GM12801 (cell line): ENCODE measurements around the gene ULK1.

Experiments used
- CTCF ChIP-seq: IDR thresholded peaks from one replicate; pipeline ENCODE4 v1.5.1; 2011; ENCODE audit warnings: control low read depth; ENCODE audit not compliant: insufficient read length; ENCODE audit errors: extremely low read depth

Gene ULK1

GRCh38 chr12:131900397-131900796 is 6.0 kb downstream of the ULK1 start:
- TF ChIP-seq CTCF, result no peak

GRCh38 chr12:131901431-131902331 is 7.3 kb downstream of the ULK1 start:
- no peak for TF ChIP-seq CTCF

- TF ChIP-seq CTCF, result no peak
Measured at GRCh38 chr12:131902332-131903241, 8.2 kb downstream of the ULK1 start.

GRCh38 chr12:131903270-131904255 is 9.1 kb downstream of the ULK1 start:
- TF ChIP-seq CTCF, result no peak

GRCh38 chr12:131904346-131904745 is 9.9 kb downstream of the ULK1 start:
- TF ChIP-seq CTCF, result no peak

- TF ChIP-seq CTCF, result no peak
Measured at GRCh38 chr12:131905081-131905629, 10.7 kb downstream of the ULK1 start.
